OCI-LY7 (cell line): Measurements from ENCODE around the gene ENOX1. TPM values are rescaled to one million over a fixed set of nuclear protein-coding genes. Genes with fewer than 3 reads are reported as not detected.

Experiments
- BruUV-seq: library from RNA; stranded (reverse); fragments of 400-500 nt; replicated peaks from 2 replicates; lab custom pipeline; 2021; lab: Mats Ljungman, UMichigan
- CTCF ChIA-PET: fragments of 300-600 bp; sonication (Branson Sonifier 250); formaldehyde crosslinking; loops from one replicate; lab custom pipeline; 2022; ENCODE audit warnings: antibody characterized with exemption; ENCODE audit not compliant: unreplicated experiment; lab: Charles Lee
- POLR2A ChIA-PET: fragments of 300-600 bp; sonication (Branson Sonifier 250); formaldehyde crosslinking; loops from one replicate; lab custom pipeline; 2022; ENCODE audit warnings: antibody characterized with exemption; lab: Charles Lee
- DNase-seq: peaks from one replicate; pipeline ENCODE4 v3.0.0-alpha.2; 2015; ENCODE audit warnings: low spot score
- H2AFZ ChIP-seq: fragments of 200-600 bp; sonication (generic), shearing (Covaris generic); 2 replicates; pipeline ENCODE4 v1.6.1; 2014; ENCODE audit warnings: mild to moderate bottlenecking, antibody characterized with exemption, low read length, moderate library complexity
- H3K27ac ChIP-seq: fragments of 200-600 bp; sonication (generic); 2 replicates; pipeline ENCODE4 v1.5.1; 2014; ENCODE audit warnings: mixed run types, low read depth, mild to moderate bottlenecking, moderate library complexity, low read length, inconsistent platforms; ENCODE audit not compliant: poor library complexity, severe bottlenecking
- H3K36me3 ChIP-seq: fragments of 200-600 bp; sonication (generic); 2 replicates; pipeline ENCODE4 v1.6.1; 2014; ENCODE audit warnings: mild to moderate bottlenecking, antibody characterized with exemption, low read length, moderate library complexity, mixed read lengths; ENCODE audit not compliant: insufficient read depth
- H3K4me1 ChIP-seq: fragments of 200-600 bp; sonication (generic); 2 replicates; pipeline ENCODE4 v1.5.1; 2014; ENCODE audit warnings: mild to moderate bottlenecking, low read length; ENCODE audit not compliant: insufficient read depth, poor library complexity, severe bottlenecking
- H3K4me2 ChIP-seq: fragments of 200-600 bp; sonication (generic); 2 replicates; pipeline ENCODE4 v1.6.1; 2014; ENCODE audit warnings: mild to moderate bottlenecking, low read length
- H3K4me3 ChIP-seq: fragments of 200-600 bp; sonication (generic); 2 replicates; pipeline ENCODE4 v1.5.1; 2014; ENCODE audit warnings: mild to moderate bottlenecking, low read depth, low read length; ENCODE audit not compliant: poor library complexity, severe bottlenecking
- H3K79me2 ChIP-seq: fragments of 200-600 bp; sonication (generic); 2 replicates; pipeline ENCODE4 v1.6.1; 2016; ENCODE audit warnings: low read depth, mild to moderate bottlenecking, low read length, moderate library complexity, mixed read lengths; ENCODE audit not compliant: insufficient read depth
- H3K9me2 ChIP-seq: fragments of 200-600 bp; sonication (generic); 2 replicates; pipeline ENCODE4 v1.6.1; 2016; ENCODE audit warnings: mild to moderate bottlenecking, low read length, mixed read lengths; ENCODE audit not compliant: insufficient read depth
- H3K9me3 ChIP-seq: fragments of 200-600 bp; sonication (generic); 2 replicates; pipeline ENCODE4 v1.6.1; 2014; ENCODE audit warnings: mild to moderate bottlenecking, mixed run types, low read length, mixed read lengths
- H4K20me1 ChIP-seq: fragments of 200-600 bp; sonication (generic); 2 replicates; pipeline ENCODE4 v1.6.1; 2014; ENCODE audit warnings: mild to moderate bottlenecking, antibody characterized with exemption, low read length, moderate library complexity, mixed read lengths; ENCODE audit not compliant: insufficient read depth
- CTCF ChIP-seq: fragments of 200-600 bp; sonication (generic); conservative IDR thresholded peaks from 2 replicates; pipeline ENCODE4 v1.5.1; 2014; ENCODE audit warnings: mild to moderate bottlenecking, antibody characterized with exemption, low read length, moderate library complexity, mixed read lengths
- EZH2phosphoT487 ChIP-seq: fragments of 200-600 bp; sonication (generic); IDR thresholded peaks from 2 replicates; pipeline ENCODE4 v1.6.1; 2018; ENCODE audit warnings: low read depth, borderline replicate concordance, mild to moderate bottlenecking, mixed run types, antibody characterized with exemption, low read length, moderate library complexity, mixed read lengths
- intact Hi-C: fragments of 100-400 bp; cut with micrococcal nuclease; formaldehyde crosslinking; loops from one replicate; pipeline ENCODE4 v1.10.0; 2022; ENCODE audit not compliant: unreplicated experiment
- total RNA-seq, 2 experiments: library from RNA; depleted of rRNA in 1 of 2; stranded (reverse); fragments of >200 nt in 1 of 2; shearing (Covaris generic) in 1 of 2; gene quantifications; 2 replicates each; pipeline ENCODE4 v1.2.3, GENCODE V29; 2014 to 2022

The ENOX1 gene
- total RNA-seq, 2 experiments from 2014 or later, result 0.03 TPM; not detected in 1

GRCh38 chr13:43773602-43774001 lies 13.2 kb downstream of the ENOX1 start:
- Histone ChIP-seq H3K4me1 (no peaks in the 10 kb centered on the region), H3K4me2 (no peak overlapping the region), H3K79me2 (no peaks in the 10 kb centered on the region), H3K4me3 (no peak overlapping the region), H3K9me3 (no peaks in the 10 kb centered on the region), H2AFZ (no peak overlapping the region), H3K9me2 (no peaks in the 10 kb centered on the region), H3K27ac (no peak overlapping the region), H3K36me3 (no peaks in the 10 kb centered on the region), H4K20me1 (no peaks in the 10 kb centered on the region)
- BruUV-seq, result no TSS peak
- intact Hi-C loops, result no loop called here
- no peak for TF ChIP-seq CTCF
- no peak for TF ChIP-seq EZH2phosphoT487
- no peak for DNase-seq
- CTCF ChIA-PET, result no interaction called here
- POLR2A ChIA-PET, result no interaction called here

GRCh38 chr13:43770871-43771270 lies 15.9 kb downstream of the ENOX1 start:
- ChIA-PET CTCF (no interaction called here), POLR2A (no interaction called here)
- BruUV-seq, result no TSS peak
- H3K79me2 ChIP-seq, result no peaks in the 10 kb centered on the region
- no peak overlapping the region for H3K27ac ChIP-seq
- no peak overlapping the region for H2AFZ ChIP-seq
- intact Hi-C loops, result no loop called here
- no peaks in the 10 kb centered on the region for H3K4me1 ChIP-seq
- no peaks in the 10 kb centered on the region for H3K9me2 ChIP-seq
- H4K20me1 ChIP-seq, result no peaks in the 10 kb centered on the region
- TF ChIP-seq EZH2phosphoT487, result no peak
- TF ChIP-seq CTCF, result no peak
- H3K4me2 ChIP-seq, result no peak overlapping the region
- DNase-seq, result no peak
- no peaks in the 10 kb centered on the region for H3K9me3 ChIP-seq
- H3K36me3 ChIP-seq, result no peaks in the 10 kb centered on the region
- H3K4me3 ChIP-seq, result no peak overlapping the region

- ChIA-PET POLR2A (no interaction called here), CTCF (no interaction called here)
- no peaks in the 10 kb centered on the region for H3K36me3 ChIP-seq
- no peak overlapping the region for H2AFZ ChIP-seq
- no peaks in the 10 kb centered on the region for H3K79me2 ChIP-seq
- no peak overlapping the region for H3K27ac ChIP-seq
- TF ChIP-seq EZH2phosphoT487 (no peak), CTCF (no peak)
- no peak overlapping the region for H3K4me3 ChIP-seq
- no peak for DNase-seq
- H3K4me2 ChIP-seq, result no peak overlapping the region
- intact Hi-C loops, result no loop called here
- BruUV-seq, result no TSS peak
- no peaks in the 10 kb centered on the region for H3K9me3 ChIP-seq
- H3K4me1 ChIP-seq, result no peaks in the 10 kb centered on the region
- H3K9me2 ChIP-seq, result no peaks in the 10 kb centered on the region
- no peaks in the 10 kb centered on the region for H4K20me1 ChIP-seq
These were observed 17.2 kb downstream of the ENOX1 start for GRCh38 chr13:43769529-43769928.
